ENCODE results near the gene GCGR.
A peak's percentile ranks its signal among the peaks of the same experiment; 100 is the strongest.

The GCGR gene

GRCh38 chr17:81813861-81814683 is 10.1 kb downstream of the GCGR start:
- no peak for TF ChIP-seq CTCF (IDR thresholded peaks at IDR 0.05)

- TF ChIP-seq CTCF (IDR thresholded peaks at IDR 0.05), result no peak
Observed at GRCh38 chr17:81814748-81815645, 11.0 kb downstream of the GCGR start.

- TF ChIP-seq CTCF (IDR thresholded peaks at IDR 0.05), result no peak
Observed at GRCh38 chr17:81815646-81815986, 11.7 kb downstream of the GCGR start.

DNA sequence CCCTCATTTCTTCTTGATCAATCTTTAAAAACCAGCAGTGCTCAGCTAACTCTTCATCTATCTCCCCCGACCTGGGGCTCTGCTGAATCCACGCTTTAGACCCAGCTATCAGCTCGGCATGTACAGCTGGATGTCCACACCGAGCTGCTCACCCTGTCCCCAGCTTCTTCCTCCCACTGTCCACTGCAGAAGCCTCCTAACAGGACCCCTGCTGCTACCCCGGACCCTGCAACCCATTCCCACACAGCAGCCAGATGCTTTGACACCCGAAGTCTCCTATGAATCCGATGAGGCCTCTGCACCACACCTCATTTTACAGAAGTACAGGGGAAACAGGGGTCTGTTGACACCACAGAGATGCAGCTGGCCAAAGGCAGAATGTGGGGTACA is 13.8 kb downstream of the GCGR start:
- no peak for TF ChIP-seq CTCF (IDR thresholded peaks at IDR 0.05)

DNA sequence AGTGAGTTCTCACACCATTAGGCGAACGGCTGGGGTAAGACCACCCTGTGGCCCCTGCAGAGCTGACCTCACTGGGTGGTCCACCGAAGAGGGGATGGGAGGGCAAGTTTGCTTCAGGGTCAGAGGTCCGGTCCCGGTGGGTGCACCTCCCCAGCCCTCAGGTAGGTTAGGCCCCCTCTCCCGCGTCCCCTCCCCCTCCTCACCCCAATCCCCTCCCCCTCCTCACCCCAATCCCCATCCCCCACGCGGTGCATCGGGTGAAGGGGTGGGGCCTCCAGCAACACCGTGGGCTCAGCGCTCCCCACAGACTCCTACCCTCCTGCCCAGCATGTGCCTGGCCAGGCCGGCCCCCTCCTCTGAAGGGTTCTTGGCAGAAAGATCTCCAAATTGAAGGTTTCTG is 15.8 kb downstream of the GCGR start:
- TF ChIP-seq CTCF (IDR thresholded peaks at IDR 0.05), result no peak

- no peak for TF ChIP-seq CTCF (IDR thresholded peaks at IDR 0.05)
Observed at GRCh38 chr17:81821147-81821546, 17.2 kb downstream of the GCGR start.

DNA sequence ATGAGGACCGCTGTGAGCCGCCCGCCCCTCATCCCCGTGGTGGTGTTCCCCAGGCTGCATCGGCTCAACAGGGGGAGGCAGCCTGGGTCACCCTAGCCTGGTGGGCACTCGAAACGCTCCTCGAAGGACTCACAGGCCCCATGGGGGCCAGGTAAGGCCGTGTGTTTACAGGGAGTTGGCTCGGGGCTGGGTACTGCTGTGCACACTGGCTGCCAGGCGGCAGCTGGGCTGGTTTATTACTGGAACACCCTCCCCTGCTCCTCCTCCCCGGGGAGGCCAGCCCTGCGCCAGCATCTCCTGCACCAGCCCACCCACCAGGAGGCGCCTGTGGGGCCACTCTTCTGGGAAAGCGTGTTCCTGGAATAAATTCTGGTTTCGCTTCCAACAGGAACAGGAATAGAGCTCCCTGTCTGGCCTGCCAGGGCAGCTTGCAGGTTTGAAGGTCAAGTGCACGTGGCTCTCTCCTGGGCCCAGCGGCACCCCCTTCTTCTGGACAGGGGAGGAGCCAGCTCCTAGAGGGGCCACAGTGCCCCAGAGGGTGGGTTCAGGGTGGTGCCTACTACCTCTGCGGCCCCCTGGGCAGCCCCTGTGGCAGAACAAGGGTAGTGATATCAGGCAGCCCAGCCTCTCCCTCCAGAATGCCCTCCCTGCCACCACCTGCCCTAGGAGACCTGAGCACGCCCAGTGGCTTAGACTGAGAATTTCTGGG is 17.8 kb downstream of the GCGR start:
- peak; percentile 85 for TF ChIP-seq CTCF (IDR thresholded peaks at IDR 0.05)

Measured in LNCAP (cell line).